Glutamatergic neuron (in vitro differentiated cells): ENCODE data around the gene PTPRC. TPM values are rescaled to one million over a fixed set of nuclear protein-coding genes. Genes with fewer than 3 reads are reported as not detected.

Source experiments
- DNase-seq: peaks from one replicate; pipeline ENCODE4 v3.0.0; 2022
- H3K27ac Mint-ChIP-seq: one replicate; pipeline ENCODE4 v1.8.0; 2020; ENCODE audit warnings: mild to moderate bottlenecking, mixed read lengths, inconsistent platforms; ENCODE audit not compliant: unreplicated experiment
- H3K27me3 Mint-ChIP-seq: one replicate; pipeline ENCODE4 v1.8.0; 2020; ENCODE audit warnings: mild to moderate bottlenecking, moderate library complexity, mixed read lengths, inconsistent platforms; ENCODE audit not compliant: unreplicated experiment
- H3K36me3 Mint-ChIP-seq: one replicate; pipeline ENCODE4 v1.8.0; 2020; ENCODE audit warnings: mild to moderate bottlenecking, mixed read lengths, inconsistent platforms; ENCODE audit not compliant: unreplicated experiment
- H3K4me1 Mint-ChIP-seq: one replicate; pipeline ENCODE4 v1.8.0; 2020; ENCODE audit warnings: mild to moderate bottlenecking, low read depth, mixed read lengths, inconsistent platforms; ENCODE audit not compliant: unreplicated experiment
- H3K4me3 Mint-ChIP-seq: one replicate; pipeline ENCODE4 v1.8.0; 2020; ENCODE audit warnings: mild to moderate bottlenecking, mixed read lengths, inconsistent platforms; ENCODE audit not compliant: unreplicated experiment
- H3K9me3 Mint-ChIP-seq: one replicate; pipeline ENCODE4 v1.8.0; 2020; ENCODE audit warnings: mild to moderate bottlenecking, moderate library complexity, mixed read lengths, inconsistent platforms; ENCODE audit not compliant: unreplicated experiment
- total RNA-seq: library from RNA; stranded (reverse); fragmentation: NEBNext Ultra II Directional; extraction: Animal tissue kit (Norgen Biotek cat#: 25700); gene quantifications from one replicate; pipeline ENCODE4 v1.2.1, GENCODE V29; 2021; ENCODE audit not compliant: unreplicated experiment
- TF ChIP-seq, protein P1 (sequence below): fragments of 200-600 bp; sonication (generic); IDR thresholded peaks from one replicate; pipeline ENCODE4 v1.5.0; 2021; ENCODE audit not compliant: partially characterized antibody, unreplicated experiment

Gene PTPRC
- total RNA-seq, 1 donor from 2014 or later, result not detected

DNA sequence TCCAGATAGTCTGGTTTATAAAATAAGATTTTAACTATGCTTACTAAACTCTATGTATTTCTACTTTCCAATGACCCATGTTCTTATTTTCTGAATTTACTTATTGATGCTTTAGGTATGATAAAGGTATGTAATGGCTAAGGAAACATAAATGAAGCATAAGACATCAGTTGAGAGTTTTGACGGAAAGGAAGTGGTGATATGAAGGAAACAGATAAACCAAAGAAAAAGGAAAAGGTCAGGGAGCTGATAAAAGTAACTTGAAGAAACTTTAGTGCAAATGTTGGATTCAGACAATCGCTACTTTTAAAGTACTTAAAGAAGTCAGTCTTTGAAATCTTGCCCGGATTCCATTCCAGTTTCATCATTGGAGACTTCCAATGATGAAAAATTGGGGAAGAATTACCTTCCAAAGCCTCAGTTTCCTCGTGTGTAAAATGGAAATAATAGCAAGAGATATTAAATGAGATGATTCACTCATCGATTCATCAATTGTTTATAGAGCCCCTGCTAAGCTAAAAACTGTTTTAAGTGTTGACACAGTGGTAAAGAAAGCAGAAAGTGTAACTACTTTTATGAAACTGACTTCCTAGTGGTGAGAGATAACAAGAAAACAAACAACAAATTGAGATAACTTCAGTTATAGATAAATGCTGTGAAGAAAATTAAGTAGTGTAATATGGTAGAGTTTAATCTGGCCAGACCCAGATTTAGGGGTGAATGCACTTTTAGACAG, 10.6 kb downstream of the PTPRC start:
- DNase-seq, result no peak
- Mint-ChIP-seq H3K36me3 (no peaks in the 10 kb centered on the region), H3K27me3 (no peaks in the 10 kb centered on the region), H3K4me3 (no peak overlapping the region), H3K27ac (no peak overlapping the region), H3K4me1 (peaks cover 3% of the 10 kb centered on the region), H3K9me3 (no peaks in the 10 kb centered on the region)
- TF ChIP-seq, protein P1, sequence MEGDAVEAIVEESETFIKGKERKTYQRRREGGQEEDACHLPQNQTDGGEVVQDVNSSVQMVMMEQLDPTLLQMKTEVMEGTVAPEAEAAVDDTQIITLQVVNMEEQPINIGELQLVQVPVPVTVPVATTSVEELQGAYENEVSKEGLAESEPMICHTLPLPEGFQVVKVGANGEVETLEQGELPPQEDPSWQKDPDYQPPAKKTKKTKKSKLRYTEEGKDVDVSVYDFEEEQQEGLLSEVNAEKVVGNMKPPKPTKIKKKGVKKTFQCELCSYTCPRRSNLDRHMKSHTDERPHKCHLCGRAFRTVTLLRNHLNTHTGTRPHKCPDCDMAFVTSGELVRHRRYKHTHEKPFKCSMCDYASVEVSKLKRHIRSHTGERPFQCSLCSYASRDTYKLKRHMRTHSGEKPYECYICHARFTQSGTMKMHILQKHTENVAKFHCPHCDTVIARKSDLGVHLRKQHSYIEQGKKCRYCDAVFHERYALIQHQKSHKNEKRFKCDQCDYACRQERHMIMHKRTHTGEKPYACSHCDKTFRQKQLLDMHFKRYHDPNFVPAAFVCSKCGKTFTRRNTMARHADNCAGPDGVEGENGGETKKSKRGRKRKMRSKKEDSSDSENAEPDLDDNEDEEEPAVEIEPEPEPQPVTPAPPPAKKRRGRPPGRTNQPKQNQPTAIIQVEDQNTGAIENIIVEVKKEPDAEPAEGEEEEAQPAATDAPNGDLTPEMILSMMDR, result no peak

DNA sequence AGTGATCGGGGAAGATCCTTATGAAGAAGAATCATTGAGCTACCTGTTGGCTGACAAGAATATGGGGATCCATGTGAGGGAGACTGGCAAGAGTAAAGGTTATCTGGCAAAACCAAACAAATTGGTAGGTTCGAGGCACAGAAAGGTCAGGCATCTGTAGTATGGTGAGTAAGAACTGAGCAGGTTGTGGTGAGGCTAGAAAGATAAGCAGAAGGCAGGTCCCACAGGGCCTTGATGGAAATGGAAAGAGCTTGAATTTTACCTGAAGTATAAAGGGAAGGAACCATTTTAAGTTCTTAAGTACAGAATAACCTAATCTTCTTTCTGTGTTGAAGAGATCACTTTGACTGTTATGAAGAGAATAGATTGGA, 11.1 kb downstream of the PTPRC start:
- H3K4me3 Mint-ChIP-seq, result no peak overlapping the region
- no peaks in the 10 kb centered on the region for H3K36me3 Mint-ChIP-seq
- TF ChIP-seq, protein P1, result no peak

DNA sequence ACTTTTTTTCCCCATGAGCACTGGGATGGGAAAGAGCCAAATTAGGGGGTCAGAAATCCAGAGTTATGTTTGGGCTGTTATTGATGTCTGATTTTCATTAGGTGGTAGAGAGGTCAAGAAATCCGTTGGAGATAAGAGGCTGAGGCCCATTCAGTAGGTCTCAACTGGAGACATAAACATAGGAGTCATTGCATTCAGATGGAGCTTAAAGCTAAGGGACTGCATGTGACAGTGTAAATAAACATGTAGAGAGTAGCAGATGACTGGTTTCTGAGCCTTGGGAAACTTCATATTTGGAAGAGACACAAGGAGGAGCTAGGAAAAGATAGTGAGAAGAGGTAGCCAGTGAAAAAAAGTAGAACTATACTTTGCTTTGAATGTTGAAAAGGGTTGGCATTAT, 11.7 kb downstream of the PTPRC start:
- no peak overlapping the region for H3K27ac Mint-ChIP-seq
- TF ChIP-seq, protein P1, result no peak
- no peaks in the 10 kb centered on the region for H3K36me3 Mint-ChIP-seq
- H3K4me3 Mint-ChIP-seq, result no peak overlapping the region
- H3K4me1 Mint-ChIP-seq, result peaks cover 3% of the 10 kb centered on the region
- no peaks in the 10 kb centered on the region for H3K27me3 Mint-ChIP-seq
- no peaks in the 10 kb centered on the region for H3K9me3 Mint-ChIP-seq
- DNase-seq, result no peak

More for the DNA sequence above, 11.1 kb downstream of the PTPRC start:
- H3K27me3 Mint-ChIP-seq, result no peaks in the 10 kb centered on the region
- DNase-seq, result no peak
- peaks cover 3% of the 10 kb centered on the region for H3K4me1 Mint-ChIP-seq
- H3K9me3 Mint-ChIP-seq, result no peaks in the 10 kb centered on the region
- no peak overlapping the region for H3K27ac Mint-ChIP-seq

DNA sequence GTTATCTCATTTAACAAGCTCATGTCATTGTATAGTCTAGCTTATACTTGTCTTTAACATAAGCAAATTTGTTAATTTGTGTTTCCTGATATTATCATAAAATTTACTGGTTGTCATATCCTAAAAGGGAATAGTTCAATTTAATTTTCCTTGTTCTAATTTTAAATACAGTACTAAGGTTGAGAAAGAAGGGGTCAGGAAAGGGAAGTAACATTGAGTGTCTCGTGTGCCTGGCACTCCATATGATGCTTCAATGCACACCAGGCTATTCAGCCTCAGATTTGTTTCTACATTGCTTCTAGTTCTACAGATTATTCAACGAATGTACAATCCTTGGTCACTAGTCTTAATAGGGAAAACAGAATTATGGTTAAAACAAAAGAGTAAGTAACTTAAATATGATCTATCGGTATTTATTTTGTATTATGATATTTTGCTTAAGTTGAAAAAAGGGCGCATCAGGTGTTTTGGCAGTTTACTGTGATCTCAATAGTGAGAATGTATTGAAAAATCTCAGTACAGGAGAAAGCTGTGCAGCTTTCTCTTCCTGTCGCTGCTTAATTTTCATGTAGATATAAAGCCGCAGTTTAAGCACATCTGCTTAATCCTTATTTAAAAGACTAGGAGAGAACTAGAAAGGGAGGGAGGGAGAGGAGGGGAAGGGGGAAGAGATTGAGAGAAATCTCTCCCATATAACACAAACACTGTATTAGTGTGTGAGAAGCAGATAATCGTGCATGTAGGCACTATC, 13.0 kb downstream of the PTPRC start:
- Mint-ChIP-seq H3K9me3 (no peaks in the 10 kb centered on the region), H3K27ac (no peak overlapping the region), H3K36me3 (no peaks in the 10 kb centered on the region), H3K27me3 (no peaks in the 10 kb centered on the region), H3K4me1 (peaks cover 3% of the 10 kb centered on the region), H3K4me3 (no peak overlapping the region)
- no peak for DNase-seq
- TF ChIP-seq, protein P1, result no peak
